Esophagus muscularis mucosa (tissue), 4 donors: ENCODE measurements around the gene MTG2.

ENCODE experiments used
- EP300 ChIP-seq: sonication (generic); formaldehyde crosslinking; IDR thresholded peaks from one replicate; pipeline ENCODE4 v1.6.1; 2017; ENCODE audit warnings: antibody characterized with exemption
- POLR2A ChIP-seq: fragments of 450-650 bp; IDR thresholded peaks from one replicate; pipeline ENCODE4 v1.6.1; 2017; ENCODE audit warnings: antibody characterized with exemption, moderate library complexity, mild to moderate bottlenecking, low read depth
- TF ChIP-seq, protein P1 (sequence below), 3 experiments: fragments of 200-600 bp in 2 of 3; fragments of 450-650 bp in 1 of 3; sonication (generic) in 2 of 3; IDR thresholded peaks; one replicate each; pipeline ENCODE4 v1.5.1; 2017 to 2019; ENCODE audit warnings: antibody characterized with exemption in 3 of 3, mild to moderate bottlenecking in 2 of 3, moderate library complexity in 1 of 3

- TF ChIP-seq, protein P1, sequence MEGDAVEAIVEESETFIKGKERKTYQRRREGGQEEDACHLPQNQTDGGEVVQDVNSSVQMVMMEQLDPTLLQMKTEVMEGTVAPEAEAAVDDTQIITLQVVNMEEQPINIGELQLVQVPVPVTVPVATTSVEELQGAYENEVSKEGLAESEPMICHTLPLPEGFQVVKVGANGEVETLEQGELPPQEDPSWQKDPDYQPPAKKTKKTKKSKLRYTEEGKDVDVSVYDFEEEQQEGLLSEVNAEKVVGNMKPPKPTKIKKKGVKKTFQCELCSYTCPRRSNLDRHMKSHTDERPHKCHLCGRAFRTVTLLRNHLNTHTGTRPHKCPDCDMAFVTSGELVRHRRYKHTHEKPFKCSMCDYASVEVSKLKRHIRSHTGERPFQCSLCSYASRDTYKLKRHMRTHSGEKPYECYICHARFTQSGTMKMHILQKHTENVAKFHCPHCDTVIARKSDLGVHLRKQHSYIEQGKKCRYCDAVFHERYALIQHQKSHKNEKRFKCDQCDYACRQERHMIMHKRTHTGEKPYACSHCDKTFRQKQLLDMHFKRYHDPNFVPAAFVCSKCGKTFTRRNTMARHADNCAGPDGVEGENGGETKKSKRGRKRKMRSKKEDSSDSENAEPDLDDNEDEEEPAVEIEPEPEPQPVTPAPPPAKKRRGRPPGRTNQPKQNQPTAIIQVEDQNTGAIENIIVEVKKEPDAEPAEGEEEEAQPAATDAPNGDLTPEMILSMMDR (IDR thresholded peaks at IDR 0.05) = no peak
- no peak for TF ChIP-seq POLR2A
- no peak for TF ChIP-seq EP300
Observed at GRCh38 chr20:62215020-62215990, 32.5 kb downstream of the MTG2 start.
